Neutrophil (primary cell): ENCODE data around the gene SLC13A3.

Source experiments
- H3K27ac ChIP-seq: fragments of 200-600 bp; sonication (generic); 2 replicates; pipeline ENCODE4 v1.5.1; 2016; ENCODE audit warnings: mild to moderate bottlenecking, moderate library complexity
- H3K27me3 ChIP-seq: fragments of 200-600 bp; sonication (generic); 2 replicates; pipeline ENCODE4 v1.6.0; 2016; ENCODE audit warnings: mild to moderate bottlenecking
- H3K36me3 ChIP-seq: fragments of 200-600 bp; sonication (generic); 2 replicates; pipeline ENCODE4 v1.5.1; 2017
- H3K4me1 ChIP-seq, 2 experiments: fragments of 200-600 bp in 1 of 2; sonication (generic) in 1 of 2; 1 replicate in 1 of 2; 2 replicates in 1 of 2; pipeline versions ENCODE4 v1.5.1 to v1.6.1; 2013 to 2016; ENCODE audit warnings: low read depth in 1 of 2, low read length in 1 of 2, mild to moderate bottlenecking in 1 of 2, moderate library complexity in 1 of 2; ENCODE audit not compliant: control insufficient read depth in 1 of 2, insufficient read depth in 1 of 2
- H3K4me3 ChIP-seq, 2 experiments: fragments of 200-600 bp in 1 of 2; sonication (generic) in 1 of 2; 1 replicate in 1 of 2; 2 replicates in 1 of 2; pipeline ENCODE4 v1.5.1; 2013 to 2016; ENCODE audit warnings: low read depth in 1 of 2, low read length in 1 of 2, mild to moderate bottlenecking in 1 of 2, moderate library complexity in 1 of 2
- H3K9me3 ChIP-seq: fragments of 200-600 bp; sonication (generic); 2 replicates; pipeline ENCODE4 v1.5.1; 2016
- TF ChIP-seq, protein P1 (sequence below): fragments of 200-600 bp; sonication (generic); IDR thresholded peaks from 2 replicates; pipeline ENCODE4 v1.5.1; 2016; ENCODE audit warnings: antibody characterized with exemption

SLC13A3 gene

DNA sequence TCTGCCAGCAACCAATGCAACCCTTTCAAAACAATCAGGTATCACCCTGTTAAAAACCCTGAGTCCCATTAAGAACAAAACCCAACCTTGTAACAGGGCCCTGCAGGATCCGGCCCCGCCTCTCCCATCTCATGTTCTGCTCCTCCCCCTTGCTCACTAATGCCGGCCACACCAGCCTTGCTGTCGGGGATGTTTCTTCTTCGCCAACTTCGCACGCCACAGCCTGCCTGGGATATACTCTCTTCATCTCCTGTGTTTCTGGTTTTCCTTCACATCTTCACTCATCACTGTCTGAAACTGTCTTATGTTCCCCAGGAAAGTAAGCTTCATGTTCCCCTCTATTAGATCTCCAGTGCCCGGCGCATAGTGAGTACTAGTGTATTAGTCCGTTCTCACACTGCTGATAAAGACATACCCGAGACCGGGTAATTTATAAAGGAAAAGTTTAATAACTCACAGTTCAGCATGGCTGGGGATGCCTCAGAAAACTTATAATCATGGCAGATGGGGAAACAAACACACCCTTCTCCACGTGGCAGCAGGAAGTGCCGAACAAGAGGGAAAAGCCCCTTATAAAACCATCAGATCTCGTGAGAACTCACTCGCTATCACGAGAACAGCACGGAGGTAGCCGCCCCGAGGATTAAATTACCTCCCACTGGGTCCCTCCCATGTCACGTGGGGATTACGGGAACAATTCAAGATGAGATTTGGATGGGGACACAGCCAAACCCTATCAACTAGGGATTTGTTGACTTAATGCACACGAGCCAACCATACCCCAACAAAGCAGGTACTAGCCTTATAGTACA lies 32.9 kb upstream of the SLC13A3 start:
- Histone ChIP-seq H3K9me3 (no peaks in the 10 kb centered on the region), H3K27me3 (no peaks in the 10 kb centered on the region), H3K4me1 (peaks cover 14 to 17% of the 10 kb centered on the region in 2 experiments), H3K36me3 (peaks cover 4% of the 10 kb centered on the region), H3K27ac (no peak overlapping the region), H3K4me3 (no peak overlapping the region)
- TF ChIP-seq, protein P1, sequence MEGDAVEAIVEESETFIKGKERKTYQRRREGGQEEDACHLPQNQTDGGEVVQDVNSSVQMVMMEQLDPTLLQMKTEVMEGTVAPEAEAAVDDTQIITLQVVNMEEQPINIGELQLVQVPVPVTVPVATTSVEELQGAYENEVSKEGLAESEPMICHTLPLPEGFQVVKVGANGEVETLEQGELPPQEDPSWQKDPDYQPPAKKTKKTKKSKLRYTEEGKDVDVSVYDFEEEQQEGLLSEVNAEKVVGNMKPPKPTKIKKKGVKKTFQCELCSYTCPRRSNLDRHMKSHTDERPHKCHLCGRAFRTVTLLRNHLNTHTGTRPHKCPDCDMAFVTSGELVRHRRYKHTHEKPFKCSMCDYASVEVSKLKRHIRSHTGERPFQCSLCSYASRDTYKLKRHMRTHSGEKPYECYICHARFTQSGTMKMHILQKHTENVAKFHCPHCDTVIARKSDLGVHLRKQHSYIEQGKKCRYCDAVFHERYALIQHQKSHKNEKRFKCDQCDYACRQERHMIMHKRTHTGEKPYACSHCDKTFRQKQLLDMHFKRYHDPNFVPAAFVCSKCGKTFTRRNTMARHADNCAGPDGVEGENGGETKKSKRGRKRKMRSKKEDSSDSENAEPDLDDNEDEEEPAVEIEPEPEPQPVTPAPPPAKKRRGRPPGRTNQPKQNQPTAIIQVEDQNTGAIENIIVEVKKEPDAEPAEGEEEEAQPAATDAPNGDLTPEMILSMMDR, result no peak

DNA sequence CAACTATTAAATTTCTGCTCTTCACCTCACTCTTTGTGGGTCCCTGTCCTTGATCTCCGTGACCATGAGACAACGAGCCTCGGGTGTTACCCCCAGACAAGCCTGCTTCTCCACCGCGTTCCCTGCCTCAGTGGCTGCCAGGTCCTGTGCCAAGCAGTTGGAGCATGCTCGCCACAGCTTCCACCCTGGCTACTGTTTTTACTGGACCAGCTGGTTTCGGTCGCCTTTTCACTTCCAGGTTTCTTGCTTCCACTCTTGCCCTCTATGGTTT lies 32.3 kb upstream of the SLC13A3 start:
- no peak overlapping the region for H3K27ac ChIP-seq

DNA sequence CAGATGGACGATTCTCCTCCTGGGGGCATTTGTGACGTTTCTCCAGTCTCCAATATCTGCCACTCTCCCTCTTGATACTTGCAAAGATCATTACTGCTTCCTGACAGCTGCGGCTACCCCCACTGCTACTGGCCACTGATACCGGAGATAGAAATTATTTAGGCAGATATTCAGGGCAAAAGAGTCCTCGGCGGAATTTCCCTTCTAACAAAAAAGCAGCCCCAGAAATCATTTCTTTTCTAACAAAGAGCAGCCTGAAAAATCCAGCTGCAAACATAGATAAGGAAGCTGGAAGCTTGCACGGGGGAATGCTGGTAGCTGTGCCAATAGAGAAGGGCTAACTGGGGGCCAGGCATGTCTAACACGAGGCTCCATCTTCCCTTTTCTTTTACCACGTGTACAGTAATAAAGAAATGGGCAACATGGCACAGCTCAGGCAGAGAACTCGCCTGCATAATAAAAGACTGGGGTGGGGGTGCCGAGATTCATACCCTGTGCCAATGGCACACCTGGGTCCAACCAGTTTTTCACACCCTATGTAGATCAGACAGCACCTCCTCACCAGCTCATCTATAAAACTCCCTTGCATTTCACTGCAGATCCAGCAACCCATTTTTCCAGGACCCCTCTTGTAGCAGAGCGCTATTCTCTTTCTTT lies 31.9 kb upstream of the SLC13A3 start:
- no peak overlapping the region for H3K27ac ChIP-seq
- H3K4me1 ChIP-seq, result peaks cover 6 to 10% of the 10 kb centered on the region in 2 experiments

More for the DNA sequence above, 32.3 kb upstream of the SLC13A3 start:
- H3K4me1 ChIP-seq, result peaks cover 11 to 15% of the 10 kb centered on the region in 2 experiments
- no peak overlapping the region for H3K4me3 ChIP-seq
- H3K27me3 ChIP-seq, result no peaks in the 10 kb centered on the region
- no peaks in the 10 kb centered on the region for H3K9me3 ChIP-seq
- peaks cover 4% of the 10 kb centered on the region for H3K36me3 ChIP-seq
- TF ChIP-seq, protein P1, result no peak

DNA sequence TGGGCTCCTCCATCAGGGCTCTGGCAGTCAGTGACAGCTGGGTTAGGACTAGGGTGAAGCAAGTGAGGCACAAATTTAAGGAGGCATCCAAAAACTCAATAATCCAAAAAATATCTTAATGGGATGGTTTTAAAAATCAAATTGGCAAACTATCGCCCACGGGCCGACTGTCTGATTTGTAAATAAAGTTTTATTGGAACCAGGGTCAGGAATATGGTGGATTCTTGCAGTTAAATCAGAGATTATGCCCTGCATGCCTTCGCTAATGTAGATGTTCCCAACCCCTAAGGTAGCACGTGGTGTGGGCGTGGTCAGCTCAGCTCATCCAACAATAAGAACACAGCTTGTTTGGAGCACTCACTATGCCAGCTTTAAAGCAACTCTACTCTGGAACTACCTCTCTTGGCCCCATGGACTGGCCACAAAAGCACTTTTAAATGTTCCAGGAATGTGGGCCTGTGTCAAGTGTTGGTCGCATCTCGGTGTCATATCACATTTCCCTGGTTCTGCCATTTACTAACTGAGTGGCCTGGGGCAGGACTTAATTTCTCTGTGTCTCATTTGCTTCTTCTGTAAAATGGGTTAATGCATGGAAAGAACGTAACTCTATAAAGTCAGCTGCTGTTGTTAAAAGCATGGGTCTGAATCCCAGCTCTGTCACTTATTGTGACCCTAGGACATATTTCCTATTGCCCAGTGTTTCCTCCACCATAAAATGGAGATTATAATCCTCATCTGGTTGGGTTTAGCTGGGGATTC lies 31.0 kb upstream of the SLC13A3 start:
- Histone ChIP-seq H3K4me3 (no peak overlapping the region), H3K36me3 (peaks cover 4% of the 10 kb centered on the region), H3K27me3 (no peaks in the 10 kb centered on the region), H3K27ac (no peak overlapping the region), H3K9me3 (no peaks in the 10 kb centered on the region), H3K4me1 (peaks cover 0 to 1% of the 10 kb centered on the region in 2 experiments)
- TF ChIP-seq, protein P1, result no peak

More for the DNA sequence above, 31.9 kb upstream of the SLC13A3 start:
- H3K4me3 ChIP-seq, result no peak overlapping the region
- peaks cover 4% of the 10 kb centered on the region for H3K36me3 ChIP-seq
- TF ChIP-seq, protein P1, result no peak
- no peaks in the 10 kb centered on the region for H3K27me3 ChIP-seq
- H3K9me3 ChIP-seq, result no peaks in the 10 kb centered on the region

DNA sequence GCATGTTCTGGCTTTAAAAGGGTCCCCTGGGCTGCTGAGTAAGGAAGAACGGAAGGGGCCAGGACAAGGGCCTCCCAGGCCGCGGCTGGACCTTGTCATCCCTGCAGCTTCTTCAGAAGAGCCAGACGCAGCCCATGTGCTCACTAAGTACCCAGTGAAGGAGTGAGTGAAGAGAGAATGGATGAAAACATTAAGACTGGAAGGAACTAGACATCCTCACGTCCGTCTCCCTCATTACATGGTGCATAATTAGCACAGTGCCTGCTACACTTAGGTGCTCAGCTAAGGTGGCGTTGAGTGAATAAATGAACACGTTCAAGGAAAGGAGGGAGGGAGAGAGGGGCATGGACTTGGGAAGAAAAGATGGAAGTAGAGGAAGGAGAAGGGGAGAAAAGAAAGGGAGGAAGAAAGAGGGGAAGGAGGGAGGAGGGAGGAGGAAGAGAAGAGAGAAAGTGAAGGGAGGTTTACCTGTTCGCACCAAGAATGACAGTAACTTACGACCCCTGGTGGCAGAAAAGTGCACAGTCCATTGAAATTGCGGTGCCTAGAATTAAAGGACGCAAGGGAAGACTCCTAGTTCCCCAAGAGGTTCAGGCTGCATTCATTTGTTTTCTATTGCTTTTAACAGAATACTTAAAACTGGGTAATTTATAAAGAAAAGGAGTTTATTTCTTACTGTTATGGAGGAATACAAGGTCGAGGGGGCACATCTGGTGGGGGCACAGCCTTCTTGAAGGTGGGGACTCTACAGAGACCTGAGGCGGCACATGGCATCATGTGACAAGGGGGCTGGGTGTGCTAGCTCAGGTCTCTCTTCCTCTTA lies 30.0 kb upstream of the SLC13A3 start:
- peaks cover 4% of the 10 kb centered on the region for H3K36me3 ChIP-seq
- TF ChIP-seq, protein P1, result peak; percentile 64
- no peak overlapping the region for H3K4me3 ChIP-seq
- no peaks in the 10 kb centered on the region for H3K27me3 ChIP-seq
- H3K4me1 ChIP-seq, result no peaks in the 10 kb centered on the region
- H3K27ac ChIP-seq, result no peak overlapping the region
- H3K9me3 ChIP-seq, result no peaks in the 10 kb centered on the region
